8988T (cell line): ENCODE measurements around the gene ITIH2.
"Not testable (repeated sequence)": the region's sequence is repeated elsewhere in the genome, so short reads cannot be mapped to it uniquely, and the experiment has no call there.

Source experiments
- DNase-seq: peaks from one replicate; pipeline ENCODE4 v3.0.0; 2011

The ITIH2 gene

DNA sequence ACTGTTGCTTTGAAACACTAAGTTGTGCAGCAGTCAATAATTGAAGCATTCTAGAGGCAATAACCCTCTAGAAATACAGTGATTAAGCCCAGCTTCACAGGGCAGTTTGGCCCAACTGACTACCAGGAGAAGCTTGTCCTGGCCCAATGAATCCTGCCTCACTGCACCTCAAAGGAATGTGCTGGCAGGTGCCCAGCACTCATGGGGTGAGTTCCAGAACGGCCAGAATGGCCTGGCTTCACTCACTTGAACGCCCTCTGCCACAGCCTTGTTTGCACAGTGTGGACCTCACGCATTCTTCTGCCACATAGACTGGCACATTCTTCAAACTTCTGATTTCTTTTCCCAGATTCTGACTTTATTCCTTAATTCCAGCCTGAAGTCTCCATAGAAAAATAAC is 6.6 kb upstream of the ITIH2 start:
- DNase-seq, result no peak

- no peak for DNase-seq
Measured at GRCh38 chr10:7697426-7697825, 5.7 kb upstream of the ITIH2 start.

DNA sequence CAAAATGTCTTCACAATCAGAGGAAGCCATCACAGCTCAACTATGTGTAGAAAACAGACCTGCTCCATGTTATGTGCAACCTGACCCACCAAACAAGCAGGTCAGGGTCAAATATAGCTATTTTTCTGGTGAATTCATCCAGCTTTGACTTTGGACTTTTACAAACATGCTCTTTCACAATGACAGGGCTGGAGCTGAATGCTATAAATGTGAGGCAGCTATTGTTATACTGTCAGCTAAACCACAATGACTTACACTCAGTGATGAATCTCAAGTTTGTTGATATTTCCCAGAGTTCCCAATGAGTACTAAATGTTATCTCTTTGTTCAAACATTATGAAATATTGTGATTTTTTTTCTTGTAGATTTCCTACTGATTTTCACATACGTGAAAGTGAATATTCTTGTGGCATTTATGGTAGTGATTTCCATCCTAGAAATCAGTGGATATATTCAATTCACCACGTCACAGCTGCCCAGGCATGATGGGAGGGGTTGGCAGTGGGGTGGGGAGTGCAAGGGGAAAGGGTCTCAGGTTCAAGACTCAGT is 2.5 kb upstream of the ITIH2 start:
- DNase-seq, result no peak

DNA sequence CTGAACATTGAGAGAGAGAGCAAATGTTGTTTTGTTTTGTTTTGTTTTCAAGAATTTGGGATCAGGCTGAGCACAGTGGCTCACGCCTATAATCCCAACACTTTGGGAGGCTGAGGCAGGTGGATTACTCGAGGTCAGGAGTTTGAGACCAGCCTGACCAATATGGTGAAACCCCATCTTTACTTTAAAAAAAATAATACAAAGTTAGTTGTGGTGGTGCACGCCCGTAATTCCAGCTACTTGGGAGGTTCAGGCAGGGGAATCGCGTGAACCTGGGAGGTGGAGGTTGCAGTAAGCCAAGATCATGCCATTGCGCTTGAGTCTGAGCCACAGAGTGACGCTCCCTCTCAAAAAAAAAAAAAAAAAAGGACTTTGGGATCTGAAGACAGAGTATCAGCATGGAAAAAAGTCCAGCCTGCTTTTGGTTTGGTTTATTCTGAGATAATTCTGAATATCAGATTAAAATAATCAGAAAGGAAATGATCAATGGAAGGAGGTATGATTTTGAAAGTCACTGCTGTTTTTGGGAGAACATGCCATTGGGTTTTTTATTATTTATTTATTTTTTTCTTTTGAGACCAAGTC is 1.9 kb upstream of the ITIH2 start:
- no peak for DNase-seq

DNA sequence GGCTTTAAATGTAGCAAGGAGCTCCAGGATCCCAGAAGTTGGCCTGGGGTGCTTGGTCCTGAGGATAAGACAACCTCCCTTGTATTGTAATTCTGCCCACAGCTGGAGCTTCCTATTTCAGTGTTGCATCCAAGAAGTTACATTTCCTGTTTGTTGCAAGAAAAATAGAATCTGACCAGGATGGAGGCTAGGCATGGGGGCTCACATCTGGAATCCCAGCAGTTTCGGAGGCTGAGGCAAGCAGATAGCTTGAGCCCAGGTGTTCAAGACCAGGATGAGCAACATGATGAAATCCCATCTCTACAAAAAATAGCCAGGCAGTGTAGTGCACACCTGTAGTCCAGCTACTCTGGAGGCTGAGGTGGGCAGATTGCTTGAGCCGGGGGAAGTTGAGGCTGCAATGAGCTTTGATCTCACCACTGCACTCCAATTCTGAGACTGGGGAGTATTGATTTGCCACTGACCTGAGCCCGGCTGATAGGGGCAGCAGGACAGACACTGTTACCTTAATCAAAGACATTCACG is 766 bp upstream of the ITIH2 start:
- no peak for DNase-seq

GRCh38 chr10:7704071-7705016 is 1.2 kb downstream of the ITIH2 start:
- DNase-seq, result no peak

- no peak for DNase-seq
Measured at GRCh38 chr10:7705341-7705740, 2.2 kb downstream of the ITIH2 start.

DNA sequence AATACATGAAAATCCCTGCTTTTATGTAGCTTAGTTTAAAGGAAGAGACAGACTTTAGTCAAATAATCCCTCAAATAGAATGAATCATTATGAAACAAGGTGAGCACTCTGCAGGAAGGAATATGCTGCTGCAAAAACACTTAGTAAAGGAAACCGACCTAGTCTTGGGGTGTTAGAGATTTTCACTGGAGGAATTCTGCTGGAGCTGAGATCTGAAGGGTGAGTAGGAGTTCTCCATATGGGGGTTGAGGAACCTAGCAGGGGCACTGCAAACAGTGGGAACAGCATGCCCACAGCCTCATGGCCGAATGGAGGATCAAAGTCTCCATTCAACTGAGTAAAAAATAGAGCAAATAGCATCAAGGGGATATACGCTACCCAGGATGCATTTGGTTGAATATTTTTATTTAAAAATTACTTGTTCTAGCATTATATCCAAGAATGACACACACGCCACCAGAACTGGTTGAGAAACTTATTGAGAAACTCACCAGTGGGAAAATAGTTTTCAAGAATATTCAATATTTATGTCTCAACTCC is 3.5 kb downstream of the ITIH2 start:
- no peak for DNase-seq

GRCh38 chr10:7707102-7707501 is 4.0 kb downstream of the ITIH2 start:
- DNase-seq, result no peak

GRCh38 chr10:7707858-7708622 is 4.9 kb downstream of the ITIH2 start:
- no peak for DNase-seq

DNA sequence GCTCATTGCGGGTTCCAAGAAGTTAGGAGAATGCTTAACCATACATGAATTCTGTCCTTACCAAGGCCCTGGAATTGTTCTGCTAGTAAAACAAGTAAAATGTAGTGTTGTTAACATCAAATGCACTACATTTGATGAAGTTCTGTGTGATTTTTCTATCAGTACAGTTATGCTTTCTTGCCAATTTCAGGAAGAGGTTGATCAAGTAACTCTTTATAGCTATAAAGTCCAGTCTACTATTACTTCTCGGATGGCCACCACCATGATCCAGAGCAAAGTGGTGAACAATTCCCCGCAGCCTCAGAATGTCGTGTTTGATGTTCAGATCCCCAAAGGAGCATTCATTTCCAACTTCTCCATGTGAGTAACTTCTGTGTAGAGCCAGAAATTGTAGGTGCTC is 5.7 kb downstream of the ITIH2 start:
- DNase-seq, result no peak

DNA sequence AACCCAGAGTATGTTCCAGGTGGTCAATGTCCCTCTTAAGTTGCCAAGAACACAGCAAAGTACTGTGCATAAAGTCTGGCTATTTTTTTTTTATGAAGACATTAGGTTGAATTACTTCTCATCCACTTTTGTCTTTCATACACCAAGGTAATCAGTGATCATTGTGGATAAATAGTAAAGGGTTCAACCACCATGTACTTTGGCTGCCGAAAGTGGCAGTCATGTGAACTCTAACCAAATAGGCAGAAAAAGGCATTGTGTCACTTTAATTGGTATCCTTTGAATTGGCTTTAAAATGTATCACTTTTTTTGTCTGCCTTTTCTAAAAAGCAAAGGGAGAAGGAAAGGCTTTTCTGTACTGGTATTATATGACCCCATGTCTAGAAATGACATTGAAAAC is 7.3 kb downstream of the ITIH2 start:
- DNase-seq, result no peak

GRCh38 chr10:7711075-7711474 is 8.0 kb downstream of the ITIH2 start:
- DNase-seq, result not testable (repeated sequence)

DNA sequence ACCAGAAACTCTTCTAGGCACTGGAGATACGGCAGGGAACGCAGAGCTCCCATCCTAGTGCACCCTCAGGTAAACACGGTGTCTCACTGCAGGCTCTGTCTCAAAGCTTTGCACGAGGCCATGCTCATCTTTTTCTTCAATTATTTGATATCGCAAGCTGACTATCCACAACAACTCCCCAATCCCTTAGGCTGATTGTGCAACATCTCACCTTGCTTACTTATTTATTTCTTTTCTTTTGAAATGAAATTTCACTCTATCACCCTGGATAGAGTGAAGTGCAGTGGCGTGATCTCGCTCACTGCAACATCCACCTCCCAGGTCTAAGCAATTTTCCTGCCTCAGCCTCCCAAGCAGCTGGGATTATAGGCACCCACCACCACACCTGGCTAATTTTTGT is 12.4 kb downstream of the ITIH2 start:
- no peak for DNase-seq

GRCh38 chr10:7717767-7718166 is 14.7 kb downstream of the ITIH2 start:
- DNase-seq, result no peak

GRCh38 chr10:7718685-7719084 is 15.6 kb downstream of the ITIH2 start:
- DNase-seq, result no peak

- DNase-seq, result no peak
Measured at GRCh38 chr10:7720478-7720877, 17.4 kb downstream of the ITIH2 start.

DNA sequence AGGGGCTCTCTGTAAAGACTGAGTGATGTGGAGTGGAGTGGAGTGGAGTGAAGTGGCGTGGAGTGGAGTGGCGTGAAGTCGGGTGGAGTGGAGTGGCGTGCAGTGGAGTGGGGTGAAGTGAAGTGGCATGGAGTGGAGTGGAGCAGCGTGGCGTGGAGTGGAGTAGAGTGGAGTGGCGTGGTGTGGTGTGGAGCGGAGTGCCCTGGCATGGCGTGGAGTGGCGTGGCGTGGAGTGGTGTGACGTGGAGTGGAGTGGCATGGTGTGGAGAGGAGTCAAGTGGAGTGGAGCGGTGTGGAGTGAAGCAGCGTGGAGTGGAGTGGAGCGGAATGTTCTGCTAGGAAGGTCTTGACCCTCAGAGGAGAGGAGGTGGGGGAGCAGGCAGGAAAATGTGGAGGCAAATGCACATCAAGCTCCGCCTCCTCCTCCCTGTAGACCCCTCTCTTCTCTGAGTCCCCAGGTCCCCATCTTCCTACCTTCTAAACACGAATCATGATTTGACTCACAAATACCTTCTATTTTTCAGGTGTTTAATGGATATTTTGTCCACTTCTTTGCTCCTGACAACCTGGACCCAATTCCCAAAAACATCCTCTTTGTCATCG is 19.9 kb downstream of the ITIH2 start:
- no peak for DNase-seq

DNA sequence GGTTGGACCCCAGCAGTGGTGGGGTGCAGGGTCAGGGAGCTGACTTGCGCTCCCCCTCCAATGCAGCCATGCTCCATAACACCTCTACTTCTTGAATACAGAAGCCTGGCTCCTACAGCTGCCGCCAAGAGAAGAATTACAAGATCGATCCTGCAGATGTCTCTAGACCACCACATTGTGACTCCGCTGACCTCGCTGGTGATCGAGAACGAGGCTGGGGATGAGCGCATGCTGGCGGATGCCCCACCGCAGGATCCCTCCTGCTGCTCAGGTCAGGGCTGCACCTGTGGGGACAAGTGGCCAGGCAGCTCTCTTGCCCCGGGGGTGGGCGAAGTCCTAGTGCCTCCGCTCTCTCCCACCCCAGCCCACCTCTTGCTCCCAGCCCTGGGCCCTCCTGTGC is 31.7 kb downstream of the ITIH2 start:
- DNase-seq, result no peak

DNA sequence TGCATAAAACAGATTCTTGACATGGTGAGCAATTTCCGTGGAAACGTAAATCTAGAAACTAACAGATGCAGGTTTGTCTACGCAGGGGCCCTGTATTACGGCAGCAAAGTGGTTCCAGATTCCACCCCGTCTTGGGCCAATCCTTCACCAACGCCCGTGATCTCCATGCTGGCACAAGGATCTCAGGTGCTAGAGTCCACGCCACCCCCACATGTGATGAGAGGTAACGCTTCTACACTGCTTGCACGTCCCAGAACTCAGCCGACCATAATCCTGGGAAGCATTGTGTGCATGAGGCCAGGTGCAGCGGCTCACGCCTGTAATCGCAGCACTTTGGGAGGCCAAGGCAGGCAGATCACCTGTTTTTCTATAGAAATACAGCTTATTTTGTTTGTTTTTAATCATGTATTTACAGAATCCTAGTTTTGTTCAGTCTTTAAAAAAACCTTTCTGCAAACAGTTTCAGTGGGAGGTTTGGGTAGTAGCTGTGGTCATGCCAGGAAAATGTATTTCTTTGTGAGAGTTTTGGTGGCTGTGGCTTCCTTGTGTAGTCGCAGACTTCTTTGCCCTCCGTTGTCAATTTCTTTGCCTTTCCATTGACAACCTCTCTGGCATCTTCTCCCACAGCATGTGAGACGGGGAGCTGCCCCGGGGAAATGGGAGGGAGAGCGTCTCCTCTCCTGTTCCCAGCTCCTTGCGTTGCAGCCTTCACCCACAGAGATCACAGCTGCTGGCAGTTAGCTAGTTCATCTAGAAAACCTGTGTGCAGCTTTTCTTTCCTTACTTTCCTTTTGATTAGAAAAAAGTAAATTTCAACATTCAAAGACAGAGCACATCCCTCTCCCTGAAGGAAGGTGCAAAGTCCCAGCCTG is 35.7 kb downstream of the ITIH2 start:
- DNase-seq, result no peak

GRCh38 chr10:7744307-7744706 is 41.2 kb downstream of the ITIH2 start:
- DNase-seq, result no peak
